NCI-H1105 (cell line): Measurements from ENCODE around the gene CREBRF.
"Not testable (repeated sequence)": the region's sequence is repeated elsewhere in the genome, so short reads cannot be mapped to it uniquely, and the experiment has no call there.

Source experiments
- DNase-seq: peaks from one replicate; lab custom pipeline; 2025; lab: John Stamatoyannopoulos, UW

Gene CREBRF

GRCh38 chr5:173035904-173036707 lies 20.0 kb upstream of the CREBRF start:
- DNase-seq: no peak

GRCh38 chr5:173039188-173039587 lies 17.0 kb upstream of the CREBRF start:
- no peak for DNase-seq

GRCh38 chr5:173039964-173040363 lies 16.2 kb upstream of the CREBRF start:
- no peak for DNase-seq

- DNase-seq: no peak
Observed at GRCh38 chr5:173041881-173042762, 14.0 kb upstream of the CREBRF start.

- DNase-seq: no peak
Observed at GRCh38 chr5:173042763-173043107, 13.4 kb upstream of the CREBRF start.

- no peak for DNase-seq
Observed at GRCh38 chr5:173045474-173045873, 10.7 kb upstream of the CREBRF start.

- DNase-seq: not testable (repeated sequence)
Observed at GRCh38 chr5:173047096-173047837, 8.9 kb upstream of the CREBRF start.

GRCh38 chr5:173047838-173048105 lies 8.4 kb upstream of the CREBRF start:
- DNase-seq: no peak

GRCh38 chr5:173050791-173051190 lies 5.4 kb upstream of the CREBRF start:
- no peak for DNase-seq

- DNase-seq: no peak
Observed at GRCh38 chr5:173051746-173052145, 4.4 kb upstream of the CREBRF start.

- no peak for DNase-seq
Observed at GRCh38 chr5:173053041-173053440, 3.1 kb upstream of the CREBRF start.

GRCh38 chr5:173055042-173055721 lies 970 bp upstream of the CREBRF start:
- DNase-seq: no peak

- no peak for DNase-seq
Observed at GRCh38 chr5:173055722-173055982, 500 bp upstream of the CREBRF start.

GRCh38 chr5:173056783-173057061 lies 570 bp downstream of the CREBRF start:
- peak; percentile 28 for DNase-seq

GRCh38 chr5:173057062-173057924 lies 1.1 kb downstream of the CREBRF start:
- DNase-seq: peak; percentile 84

GRCh38 chr5:173062141-173062540 lies 6.0 kb downstream of the CREBRF start:
- DNase-seq: no peak

GRCh38 chr5:173065155-173065554 lies 9.0 kb downstream of the CREBRF start:
- DNase-seq: no peak

- no peak for DNase-seq
Observed at GRCh38 chr5:173069671-173070070, 13.5 kb downstream of the CREBRF start.

GRCh38 chr5:173075137-173075843 lies 19.1 kb downstream of the CREBRF start:
- no peak for DNase-seq

GRCh38 chr5:173075970-173076369 lies 19.8 kb downstream of the CREBRF start:
- no peak for DNase-seq

- DNase-seq: not testable (repeated sequence)
Observed at GRCh38 chr5:173076471-173076870, 20.3 kb downstream of the CREBRF start.
